KMS-11 (cell line): ENCODE measurements around the gene ZKSCAN7.
"Not testable (repeated sequence)": the region's sequence is repeated elsewhere in the genome, so short reads cannot be mapped to it uniquely, and the experiment has no call there.

Source experiments
- H2AFZ ChIP-seq: fragments of 200-600 bp; sonication (generic); 2 replicates; pipeline ENCODE4 v1.6.1; 2016; ENCODE audit warnings: antibody characterized with exemption, mixed run types, low read depth
- H3K27ac ChIP-seq: fragments of 200-600 bp; sonication (generic); 2 replicates; pipeline ENCODE4 v1.6.1; 2016; ENCODE audit warnings: mild to moderate bottlenecking, mixed run types
- H3K27me3 ChIP-seq: fragments of 200-600 bp; sonication (generic); 2 replicates; pipeline ENCODE4 v1.6.1; 2017; ENCODE audit warnings: mild to moderate bottlenecking, low read depth, mixed run types, moderate library complexity; ENCODE audit not compliant: insufficient read depth
- H3K36me3 ChIP-seq: fragments of 200-600 bp; sonication (generic); 2 replicates; pipeline ENCODE4 v1.6.1; 2017; ENCODE audit warnings: mild to moderate bottlenecking, mixed run types; ENCODE audit not compliant: insufficient read depth
- H3K4me1 ChIP-seq: fragments of 200-600 bp; sonication (generic); 2 replicates; pipeline ENCODE4 v1.6.1; 2016; ENCODE audit warnings: mild to moderate bottlenecking, low read depth, mixed run types; ENCODE audit not compliant: poor library complexity, severe bottlenecking
- H3K4me2 ChIP-seq: fragments of 200-600 bp; sonication (generic); 2 replicates; pipeline ENCODE4 v1.7.0; 2016; ENCODE audit warnings: mild to moderate bottlenecking, mixed run types
- H3K4me3 ChIP-seq: fragments of 200-600 bp; sonication (generic); IDR thresholded peaks from 2 replicates; pipeline ENCODE4 v1.6.1; 2017; ENCODE audit warnings: low read depth, low read length, mixed read lengths; ENCODE audit not compliant: insufficient read depth
- H3K79me2 ChIP-seq: fragments of 200-600 bp; sonication (generic); 2 replicates; pipeline ENCODE4 v1.6.1; 2016; ENCODE audit warnings: low read depth, mixed run types; ENCODE audit not compliant: insufficient read depth
- H3K9ac ChIP-seq: fragments of 200-600 bp; sonication (generic); 2 replicates; pipeline ENCODE4 v1.6.1; 2016; ENCODE audit warnings: mild to moderate bottlenecking, mixed run types
- H4K20me1 ChIP-seq: fragments of 200-600 bp; sonication (generic); 2 replicates; pipeline ENCODE4 v1.6.1; 2016; ENCODE audit warnings: mild to moderate bottlenecking, mixed run types; ENCODE audit not compliant: insufficient read depth
- CTCF ChIP-seq: fragments of 200-600 bp; sonication (generic); conservative IDR thresholded peaks from 2 replicates; pipeline ENCODE4 v1.6.1; 2017; ENCODE audit warnings: low read depth, mild to moderate bottlenecking, antibody characterized with exemption, low read length, moderate library complexity, mixed read lengths

ZKSCAN7 gene

DNA sequence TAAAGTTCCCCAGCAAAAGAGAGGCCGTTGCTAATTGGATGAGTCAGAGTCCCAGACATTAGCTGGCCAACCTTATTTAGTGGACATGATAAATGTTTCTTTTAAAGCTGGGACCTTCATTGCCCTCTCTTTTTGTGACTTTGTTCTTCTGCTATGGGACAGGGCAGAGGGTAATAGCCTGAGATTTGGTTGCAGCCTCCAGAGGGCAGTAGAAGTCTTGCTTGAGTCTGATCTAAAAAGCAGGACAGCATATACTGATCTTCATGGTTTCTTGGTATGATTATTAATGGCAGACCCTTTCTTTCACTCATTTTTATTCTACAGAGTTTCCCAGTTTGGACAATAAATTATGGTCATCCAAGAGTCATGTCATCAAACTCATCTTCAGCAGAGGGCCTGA, 25.1 kb upstream of the ZKSCAN7 start:
- H3K9ac ChIP-seq, result no peak overlapping the region
- no peak overlapping the region for H2AFZ ChIP-seq
- TF ChIP-seq CTCF, result no peak
- no peaks in the 10 kb centered on the region for H3K79me2 ChIP-seq
- no peak overlapping the region for H3K4me3 ChIP-seq
- no peak overlapping the region for H3K4me2 ChIP-seq
- H3K27ac ChIP-seq, result no peak overlapping the region
- no peaks in the 10 kb centered on the region for H3K36me3 ChIP-seq
- no peaks in the 10 kb centered on the region for H3K4me1 ChIP-seq
- H4K20me1 ChIP-seq, result no peaks in the 10 kb centered on the region
- H3K27me3 ChIP-seq, result no peaks in the 10 kb centered on the region

DNA sequence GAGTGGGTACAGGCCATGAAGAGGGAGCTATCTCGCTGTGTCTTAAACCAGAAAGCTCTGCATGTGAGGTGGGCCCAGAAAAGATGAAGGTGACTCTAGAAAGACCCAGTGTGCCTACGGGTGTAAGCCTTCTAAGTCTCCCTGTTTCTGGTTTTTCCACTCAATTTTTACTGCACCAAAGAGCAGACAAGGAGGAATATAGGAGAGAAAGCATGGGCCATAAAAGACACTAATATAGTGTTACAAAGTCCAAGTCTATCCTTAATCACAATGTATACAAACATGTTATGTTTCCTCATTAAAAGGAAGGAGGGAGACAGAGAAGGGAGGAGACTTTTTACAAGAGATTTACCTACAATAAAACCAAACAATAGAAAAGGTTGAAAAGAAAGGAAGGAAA, 24.1 kb upstream of the ZKSCAN7 start:
- TF ChIP-seq CTCF, result no peak
- Histone ChIP-seq H2AFZ (no peak overlapping the region), H3K27me3 (no peaks in the 10 kb centered on the region), H3K9ac (no peak overlapping the region), H3K4me1 (no peaks in the 10 kb centered on the region), H3K27ac (no peak overlapping the region), H3K4me2 (no peak overlapping the region), H3K4me3 (no peak overlapping the region), H4K20me1 (no peaks in the 10 kb centered on the region), H3K79me2 (no peaks in the 10 kb centered on the region), H3K36me3 (no peaks in the 10 kb centered on the region)

- not testable (repeated sequence) for H4K20me1 ChIP-seq, H3K27me3 ChIP-seq, H2AFZ ChIP-seq, H3K27ac ChIP-seq, H3K9ac ChIP-seq, H3K4me2 ChIP-seq, H3K4me1 ChIP-seq, H3K36me3 ChIP-seq, H3K4me3 ChIP-seq, H3K79me2 ChIP-seq
Observed at GRCh38 chr3:44534659-44535058, 20.3 kb upstream of the ZKSCAN7 start.

- H3K4me1 ChIP-seq, result no peaks in the 10 kb centered on the region
- H2AFZ ChIP-seq, result no peak overlapping the region
- H3K36me3 ChIP-seq, result no peaks in the 10 kb centered on the region
- H3K4me2 ChIP-seq, result no peak overlapping the region
- TF ChIP-seq CTCF, result no peak
- H3K9ac ChIP-seq, result no peak overlapping the region
- H3K4me3 ChIP-seq, result no peak overlapping the region
- no peaks in the 10 kb centered on the region for H3K79me2 ChIP-seq
- no peak overlapping the region for H3K27ac ChIP-seq
- no peaks in the 10 kb centered on the region for H3K27me3 ChIP-seq
- no peaks in the 10 kb centered on the region for H4K20me1 ChIP-seq
Observed at GRCh38 chr3:44535364-44535763, 19.6 kb upstream of the ZKSCAN7 start.

DNA sequence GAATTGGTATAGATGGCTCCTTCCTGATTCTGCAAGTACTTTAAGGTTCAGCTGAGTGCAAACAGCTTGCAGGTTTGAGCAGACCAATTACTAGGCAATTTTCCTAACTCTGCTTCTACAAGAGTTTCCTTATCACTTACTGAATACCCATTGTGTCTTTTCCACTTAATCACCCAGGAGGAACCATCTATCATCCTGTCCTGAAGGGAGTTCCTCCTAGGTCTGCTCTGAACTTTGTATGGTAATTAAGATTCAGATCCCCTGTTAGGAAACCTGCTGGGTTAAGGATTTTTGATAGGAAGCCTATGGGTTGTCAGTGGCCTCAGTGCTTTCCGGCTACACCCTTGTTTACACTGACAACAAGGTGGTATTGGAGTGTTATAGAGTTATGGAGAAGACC, 10.2 kb upstream of the ZKSCAN7 start:
- H3K27ac ChIP-seq, H3K36me3 ChIP-seq, H3K4me2 ChIP-seq, H3K27me3 ChIP-seq, H3K9ac ChIP-seq, H3K4me1 ChIP-seq, H4K20me1 ChIP-seq, H2AFZ ChIP-seq, H3K79me2 ChIP-seq, H3K4me3 ChIP-seq: not testable (repeated sequence)

GRCh38 chr3:44555723-44556122, 730 bp downstream of the ZKSCAN7 start:
- Histone ChIP-seq H3K4me3 (no peak overlapping the region), H3K36me3 (no peaks in the 10 kb centered on the region), H3K79me2 (no peaks in the 10 kb centered on the region), H3K27ac (no peak overlapping the region), H3K4me1 (no peaks in the 10 kb centered on the region), H3K27me3 (no peaks in the 10 kb centered on the region), H3K4me2 (no peak overlapping the region), H4K20me1 (no peaks in the 10 kb centered on the region), H2AFZ (no peak overlapping the region), H3K9ac (no peak overlapping the region)
- TF ChIP-seq CTCF, result no peak
